SJCRH30 (cell line): Measurements from ENCODE around the gene TLE3. TPM values are rescaled to one million over a fixed set of nuclear protein-coding genes. Genes with fewer than 3 reads are reported as not detected.

Experiments used
- DNase-seq, 2 experiments: peaks; one replicate each; pipeline ENCODE4 v3.0.0-alpha.2; 2015 to 2020
- H3K27ac ChIP-seq: fragments of 250-450 bp; sonication (Bioruptor Pico); 2 replicates; pipeline ENCODE4 v1.5.1; 2020; ENCODE audit warnings: mild to moderate bottlenecking, moderate library complexity
- H3K27me3 ChIP-seq: fragments of 250-450 bp; sonication (Bioruptor Pico); 2 replicates; pipeline ENCODE4 v1.5.1; 2020; ENCODE audit warnings: mild to moderate bottlenecking, moderate library complexity
- H3K36me3 ChIP-seq: fragments of 250-450 bp; sonication (Bioruptor Pico); 2 replicates; pipeline ENCODE4 v1.5.1; 2020; ENCODE audit warnings: mild to moderate bottlenecking, moderate library complexity
- H3K4me1 ChIP-seq: fragments of 250-450 bp; sonication (Bioruptor Pico); 2 replicates; pipeline ENCODE4 v1.5.1; 2020; ENCODE audit warnings: mild to moderate bottlenecking, moderate library complexity
- H3K4me3 ChIP-seq: fragments of 250-450 bp; sonication (Bioruptor Pico); 2 replicates; pipeline ENCODE4 v1.5.1; 2020; ENCODE audit warnings: mild to moderate bottlenecking, moderate library complexity
- H3K9me3 ChIP-seq: fragments of 250-450 bp; sonication (Bioruptor Pico); replicated peaks from 2 replicates; pipeline ENCODE4 v1.5.1; 2020; ENCODE audit warnings: mild to moderate bottlenecking, moderate library complexity
- total RNA-seq: library from RNA; depleted of rRNA; stranded (reverse); fragments of >200 nt; shearing (Covaris generic); gene quantifications from 2 replicates; pipeline ENCODE4 v1.2.3, GENCODE V29; 2014

TLE3 gene
- total RNA-seq, 1 experiment from 2014 or later = 35.7 TPM

- DNase-seq = no peak
- H3K27ac ChIP-seq = no peak overlapping the region
- H3K9me3 ChIP-seq = 0 out of 2 replicates have a peak, but pooled peaks cover 4% of the 10 kb centered on the region
- no peaks in the 10 kb centered on the region for H3K36me3 ChIP-seq
- H3K4me3 ChIP-seq = no peak overlapping the region
- no peaks in the 10 kb centered on the region; the same call in 1 of the 2 replicates for H3K27me3 ChIP-seq
- H3K4me1 ChIP-seq = no peaks in the 10 kb centered on the region
Observed at GRCh38 chr15:70133296-70133695, 35.6 kb upstream of the TLE3 start.

GRCh38 chr15:70132571-70132970 is 34.9 kb upstream of the TLE3 start:
- H3K9me3 ChIP-seq = 0 out of 2 replicates have a peak, but pooled peaks cover 4% of the 10 kb centered on the region
- no peak for DNase-seq
- H3K4me1 ChIP-seq = peaks cover 5% of the 10 kb centered on the region
- no peaks in the 10 kb centered on the region for H3K36me3 ChIP-seq
- no peak overlapping the region for H3K4me3 ChIP-seq
- H3K27me3 ChIP-seq = no peaks in the 10 kb centered on the region; the same call in 1 of the 2 replicates
- H3K27ac ChIP-seq = no peak overlapping the region

GRCh38 chr15:70132139-70132538 is 34.4 kb upstream of the TLE3 start:
- H3K4me3 ChIP-seq = no peak overlapping the region
- no peak overlapping the region for H3K27ac ChIP-seq
- DNase-seq = peak; percentile 39 to 63
- no peaks in the 10 kb centered on the region; the same call in 1 of the 2 replicates for H3K27me3 ChIP-seq
- peaks cover 9% of the 10 kb centered on the region for H3K4me1 ChIP-seq
- H3K36me3 ChIP-seq = no peaks in the 10 kb centered on the region
- H3K9me3 ChIP-seq = 0 out of 2 replicates have a peak, but pooled peaks cover 4% of the 10 kb centered on the region

- no peak overlapping the region for H3K4me3 ChIP-seq
- peaks cover 26% of the 10 kb centered on the region for H3K4me1 ChIP-seq
- DNase-seq = no peak
- H3K27me3 ChIP-seq = no peaks in the 10 kb centered on the region; the same call in 1 of the 2 replicates
- H3K36me3 ChIP-seq = no peaks in the 10 kb centered on the region
- H3K9me3 ChIP-seq = 0 out of 2 replicates have a peak, but pooled peaks cover 4% of the 10 kb centered on the region
- no peak overlapping the region for H3K27ac ChIP-seq
Observed at GRCh38 chr15:70128414-70129140, 30.9 kb upstream of the TLE3 start.

- H3K4me1 ChIP-seq = peaks cover 26% of the 10 kb centered on the region
- H3K4me3 ChIP-seq = no peak overlapping the region
- 0 out of 2 replicates have a peak, but pooled peaks cover 4% of the 10 kb centered on the region for H3K9me3 ChIP-seq
- no peak overlapping the region for H3K27ac ChIP-seq
- no peaks in the 10 kb centered on the region for H3K36me3 ChIP-seq
- H3K27me3 ChIP-seq = no peaks in the 10 kb centered on the region
- DNase-seq = no peak
Observed at GRCh38 chr15:70127770-70128413, 30.2 kb upstream of the TLE3 start.

- peak; percentile 91 to 97 for DNase-seq
- Histone ChIP-seq H3K27ac (no peak overlapping the region), H3K36me3 (no peaks in the 10 kb centered on the region), H3K27me3 (no peaks in the 10 kb centered on the region), H3K4me3 (no peak overlapping the region), H3K9me3 (0 out of 2 replicates have a peak, but pooled peaks cover 4% of the 10 kb centered on the region), H3K4me1 (peaks cover 26% of the 10 kb centered on the region)
Observed at GRCh38 chr15:70127288-70127746, 29.6 kb upstream of the TLE3 start.

- Histone ChIP-seq H3K9me3 (0 out of 2 replicates have a peak, but pooled peaks cover 4% of the 10 kb centered on the region), H3K4me3 (no peak overlapping the region), H3K27me3 (no peaks in the 10 kb centered on the region), H3K36me3 (no peaks in the 10 kb centered on the region), H3K27ac (no peak overlapping the region), H3K4me1 (peaks cover 28% of the 10 kb centered on the region)
- no peak for DNase-seq
Observed at GRCh38 chr15:70126362-70126761, 28.6 kb upstream of the TLE3 start.

GRCh38 chr15:70125605-70126004 is 27.9 kb upstream of the TLE3 start:
- H3K27me3 ChIP-seq = no peaks in the 10 kb centered on the region
- no peaks in the 10 kb centered on the region for H3K36me3 ChIP-seq
- H3K4me1 ChIP-seq = peaks cover 32% of the 10 kb centered on the region
- H3K27ac ChIP-seq = no peak overlapping the region
- DNase-seq = peak; percentile 40 to 67
- no peak overlapping the region for H3K4me3 ChIP-seq
- 0 out of 2 replicates have a peak, but pooled peaks cover 4% of the 10 kb centered on the region for H3K9me3 ChIP-seq

GRCh38 chr15:70121624-70122302 is 24.0 kb upstream of the TLE3 start:
- peaks cover 19% of the 10 kb centered on the region for H3K4me1 ChIP-seq
- H3K27ac ChIP-seq = no peak overlapping the region
- H3K4me3 ChIP-seq = no peak overlapping the region
- no peaks in the 10 kb centered on the region for H3K9me3 ChIP-seq
- peak; percentile 50 to 72 for DNase-seq
- H3K27me3 ChIP-seq = no peaks in the 10 kb centered on the region
- H3K36me3 ChIP-seq = no peaks in the 10 kb centered on the region

- H3K4me3 ChIP-seq = no peak overlapping the region
- peaks cover 15% of the 10 kb centered on the region for H3K4me1 ChIP-seq
- H3K27ac ChIP-seq = no peak overlapping the region
Observed at GRCh38 chr15:70120958-70121623, 23.4 kb upstream of the TLE3 start.

GRCh38 chr15:70119911-70120508 is 22.3 kb upstream of the TLE3 start:
- no peak overlapping the region for H3K27ac ChIP-seq
- no peaks in the 10 kb centered on the region for H3K9me3 ChIP-seq
- H3K27me3 ChIP-seq = no peaks in the 10 kb centered on the region
- H3K36me3 ChIP-seq = no peaks in the 10 kb centered on the region
- no peak overlapping the region for H3K4me3 ChIP-seq
- DNase-seq = no peak
- H3K4me1 ChIP-seq = peaks cover 6% of the 10 kb centered on the region; the same call in 1 of the 2 replicates

More at GRCh38 chr15:70120958-70121623, 23.4 kb upstream of the TLE3 start:
- H3K36me3 ChIP-seq = no peaks in the 10 kb centered on the region
- H3K27me3 ChIP-seq = no peaks in the 10 kb centered on the region
- peak; percentile 25 to 58 for DNase-seq
- H3K9me3 ChIP-seq = no peaks in the 10 kb centered on the region

- no peak for DNase-seq
- Histone ChIP-seq H3K4me3 (no peak overlapping the region), H3K27me3 (no peaks in the 10 kb centered on the region), H3K9me3 (no peaks in the 10 kb centered on the region), H3K27ac (no peak overlapping the region), H3K4me1 (peaks cover 6% of the 10 kb centered on the region; the same call in 1 of the 2 replicates), H3K36me3 (no peaks in the 10 kb centered on the region)
Observed at GRCh38 chr15:70118599-70118998, 20.9 kb upstream of the TLE3 start.

- H3K9me3 ChIP-seq = no peaks in the 10 kb centered on the region
- H3K27me3 ChIP-seq = no peaks in the 10 kb centered on the region
- peaks cover 8% of the 10 kb centered on the region for H3K4me1 ChIP-seq
- no peak overlapping the region for H3K4me3 ChIP-seq
- H3K27ac ChIP-seq = no peak overlapping the region
- H3K36me3 ChIP-seq = no peaks in the 10 kb centered on the region
- no peak for DNase-seq
Observed at GRCh38 chr15:70116317-70116716, 18.6 kb upstream of the TLE3 start.

- Histone ChIP-seq H3K27ac (no peak overlapping the region), H3K4me3 (no peak overlapping the region), H3K4me1 (peaks cover 4% of the 10 kb centered on the region), H3K27me3 (no peaks in the 10 kb centered on the region), H3K36me3 (no peaks in the 10 kb centered on the region), H3K9me3 (no peaks in the 10 kb centered on the region)
- DNase-seq = no peak
Observed at GRCh38 chr15:70114221-70114620, 16.5 kb upstream of the TLE3 start.
